ENCODE results near the gene NPHP4. TPM values are rescaled to one million over a fixed set of nuclear protein-coding genes. Genes with fewer than 3 reads are reported as not detected.

The NPHP4 gene
- total RNA-seq, 1 donor from 2014 or later: 18.0 TPM

DNA sequence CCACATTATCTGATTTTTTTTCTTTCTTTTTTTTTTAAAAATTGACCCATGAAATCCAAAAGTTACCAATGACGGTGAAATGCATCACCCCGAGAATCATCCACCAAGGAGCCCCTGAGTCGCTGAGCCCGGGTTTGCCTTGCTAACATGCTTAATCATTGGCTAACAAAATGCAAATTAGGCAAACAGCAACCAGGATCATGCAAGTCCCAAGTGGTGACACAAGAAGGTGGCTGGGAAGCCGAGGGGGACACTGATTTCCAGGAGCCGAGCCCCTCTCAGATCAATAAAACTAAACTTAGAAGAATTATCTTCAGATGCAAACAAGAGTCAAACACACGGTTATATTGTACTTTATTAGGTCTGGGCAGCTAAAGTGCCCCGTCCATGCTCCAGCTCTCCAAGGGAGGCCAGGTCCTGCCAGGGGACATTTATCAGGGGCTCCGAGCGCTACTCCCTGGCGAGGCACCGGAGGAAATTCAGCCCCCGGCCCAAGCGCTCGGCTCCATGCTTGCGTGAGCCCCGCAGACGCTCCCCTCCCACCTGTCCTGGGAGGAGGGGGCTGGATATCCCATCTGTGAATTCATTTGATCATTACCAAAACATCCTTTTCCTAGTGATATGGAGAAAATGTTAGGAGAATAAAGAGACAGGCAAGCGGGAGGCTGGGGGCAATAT lies 154.1 kb downstream of the NPHP4 start:
- no peak for DNase-seq (ENCODE audit: low spot score)
- intact Hi-C loops (cut with DNase I): no loop called here
- ATAC-seq: no peak

DNA sequence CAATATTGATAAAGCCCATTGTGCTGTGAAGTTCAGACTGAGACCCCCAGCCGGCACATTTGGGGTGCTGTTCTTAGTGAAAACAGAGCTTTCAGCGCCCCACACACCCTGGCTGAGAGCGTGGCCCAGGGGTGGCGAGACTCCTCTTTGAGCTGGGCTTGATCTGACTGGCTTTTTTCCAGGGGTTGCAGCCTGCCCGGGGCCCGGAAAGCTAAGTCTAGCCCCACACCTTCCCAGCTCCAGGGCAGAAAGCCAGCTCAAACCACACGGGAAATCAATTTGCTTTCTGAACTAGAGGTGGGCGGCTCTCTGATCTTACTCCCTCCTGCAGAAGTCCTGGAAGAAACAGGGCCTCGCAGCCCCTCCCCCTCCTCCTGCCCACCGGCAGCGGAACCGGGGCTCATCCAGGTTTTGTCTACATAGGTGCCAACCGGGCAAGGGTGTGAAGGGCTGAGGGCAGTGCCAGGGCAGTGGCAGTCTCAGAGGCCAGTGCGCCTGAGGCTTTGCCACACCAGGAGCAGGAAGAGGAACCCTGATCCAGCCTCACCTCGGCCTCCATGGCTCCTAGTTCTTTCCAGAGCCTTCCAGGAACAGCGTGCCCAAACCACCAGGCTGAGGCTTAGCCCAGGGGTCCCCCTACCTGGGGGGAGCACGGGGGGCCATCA lies 155.3 kb downstream of the NPHP4 start:
- intact Hi-C loops (cut with DNase I): no loop called here
- ATAC-seq: no peak
- DNase-seq (ENCODE audit: low spot score): no peak

- no peak for DNase-seq (ENCODE audit: low spot score)
- no peak for ATAC-seq
- intact Hi-C loops (cut with DNase I): no loop called here
Measured at GRCh38 chr1:5835179-5835562, 157.1 kb downstream of the NPHP4 start.

DNA sequence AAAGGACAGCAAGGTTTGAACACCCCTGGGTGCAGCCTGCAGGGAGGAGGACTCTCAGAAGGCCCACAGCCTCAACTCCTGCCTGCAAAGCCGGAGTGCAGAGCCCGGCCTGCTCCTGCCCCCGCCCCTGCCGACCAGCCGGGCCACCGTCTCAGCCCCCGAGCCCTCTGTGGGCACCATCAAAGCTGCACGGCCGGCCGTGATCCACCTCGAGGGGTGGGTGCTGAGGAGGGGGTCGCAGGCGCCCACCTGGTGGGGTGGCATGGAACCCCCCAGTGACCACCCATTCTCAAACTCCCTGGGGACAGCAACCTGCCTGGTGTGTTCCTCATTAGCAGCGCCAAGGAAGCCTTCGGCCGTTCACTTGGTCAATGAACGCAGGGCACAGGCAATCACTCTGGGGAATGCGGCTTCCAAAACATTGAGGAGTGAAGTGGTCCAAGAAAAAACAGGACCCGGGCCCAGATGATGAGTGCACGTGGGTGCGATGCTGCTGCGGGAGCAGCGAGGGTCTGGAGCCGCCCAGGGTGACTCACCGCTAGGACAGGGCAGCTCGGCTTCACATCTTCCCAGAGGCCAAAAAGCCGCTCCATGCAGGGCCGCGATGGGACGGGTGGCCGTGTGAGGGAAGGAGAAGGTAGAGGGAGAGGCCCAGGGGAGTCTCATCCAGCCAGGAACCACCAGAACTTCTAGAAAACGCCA lies 157.6 kb downstream of the NPHP4 start:
- DNase-seq (ENCODE audit: low spot score): no peak
- no peak for ATAC-seq
- intact Hi-C loops (cut with DNase I): no loop called here

- DNase-seq (ENCODE audit: low spot score): no peak
- intact Hi-C loops (cut with DNase I): no loop called here
- no peak for ATAC-seq
Measured at GRCh38 chr1:5833911-5834310, 158.3 kb downstream of the NPHP4 start.

- intact Hi-C loops (cut with DNase I): no loop called here
- ATAC-seq (no peak), DNase-seq (ENCODE audit: low spot score) (no peak)
Measured at GRCh38 chr1:5832916-5833895, 159.0 kb downstream of the NPHP4 start.

DNA sequence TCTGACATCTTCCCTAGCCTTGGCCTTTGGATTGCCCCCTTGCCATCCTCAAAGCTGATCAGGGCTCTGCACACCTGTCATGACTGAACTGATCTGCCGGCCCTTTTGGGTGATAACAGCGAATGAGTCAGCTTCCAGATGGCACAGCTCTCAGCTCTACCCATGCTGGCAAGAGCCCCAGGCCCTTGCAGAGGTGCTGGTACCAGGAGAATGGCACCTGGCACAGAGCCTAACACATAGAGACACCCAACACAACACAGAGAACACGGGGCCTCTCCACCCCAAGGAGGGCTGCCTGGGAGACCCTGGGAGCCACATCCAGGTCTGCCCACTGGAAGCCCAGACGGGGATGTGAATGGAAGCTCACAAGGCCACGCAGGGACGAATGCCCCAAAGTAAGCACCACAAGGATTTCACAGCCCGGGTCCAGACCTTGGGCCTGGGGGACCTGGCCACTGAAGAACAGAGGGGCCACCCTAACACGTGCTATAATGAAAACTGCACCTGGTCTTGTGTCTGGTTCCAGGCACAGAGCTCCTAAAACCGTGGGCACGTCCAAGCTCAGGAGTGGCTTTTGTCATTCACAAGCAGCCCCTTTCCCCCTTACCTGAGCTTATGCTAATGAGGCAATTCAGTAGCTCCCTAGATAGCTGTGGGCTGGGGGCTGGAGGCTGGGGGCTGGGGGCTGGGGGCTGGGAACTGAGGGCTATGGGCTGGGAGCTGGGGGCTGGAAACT lies 160.5 kb downstream of the NPHP4 start:
- intact Hi-C loops (cut with DNase I): no loop called here
- ATAC-seq: no peak
- no peak for DNase-seq (ENCODE audit: low spot score)

DNA sequence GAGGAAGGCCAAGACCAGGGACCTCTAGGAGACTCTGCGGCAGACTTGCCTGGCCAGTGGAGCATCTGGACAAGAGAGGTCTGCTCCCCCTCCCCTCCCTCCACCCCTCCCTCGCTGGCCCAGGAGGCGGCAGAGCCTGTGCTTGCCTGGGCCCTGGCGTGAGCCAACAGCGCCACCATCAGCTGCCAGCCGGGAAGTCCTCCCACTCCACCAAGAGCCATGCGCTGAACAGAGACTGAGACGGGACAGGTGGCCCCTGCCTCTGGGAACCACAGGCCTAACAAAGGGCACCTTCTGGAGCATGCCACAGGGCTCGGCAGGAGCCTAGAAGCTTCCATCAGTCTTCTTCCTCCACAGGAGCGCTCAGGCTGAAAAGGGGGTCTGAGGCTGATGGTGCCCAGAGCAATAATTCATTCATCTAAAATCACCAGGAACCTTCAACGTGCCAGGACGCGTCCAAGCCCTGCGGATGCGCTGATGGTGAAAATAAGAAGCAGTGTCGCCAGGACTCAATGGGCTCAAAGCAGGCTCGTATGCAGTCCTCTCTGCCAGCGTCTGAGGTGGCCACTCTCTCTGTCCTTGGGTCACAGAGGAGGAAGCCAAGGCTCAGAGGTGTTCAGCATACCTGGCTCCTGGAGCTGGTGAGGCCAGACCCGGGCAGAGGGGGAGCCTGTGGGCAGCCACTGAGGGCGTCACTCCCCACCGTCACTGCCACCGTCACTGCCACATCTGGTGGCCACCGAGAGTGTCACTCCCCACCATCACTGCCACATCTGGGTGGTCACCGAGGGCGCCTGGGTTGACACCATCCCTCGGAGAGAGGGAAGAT lies 161.2 kb downstream of the NPHP4 start:
- DNase-seq (ENCODE audit: low spot score) (no peak), ATAC-seq (no peak)
- intact Hi-C loops (cut with DNase I): no loop called here

DNA sequence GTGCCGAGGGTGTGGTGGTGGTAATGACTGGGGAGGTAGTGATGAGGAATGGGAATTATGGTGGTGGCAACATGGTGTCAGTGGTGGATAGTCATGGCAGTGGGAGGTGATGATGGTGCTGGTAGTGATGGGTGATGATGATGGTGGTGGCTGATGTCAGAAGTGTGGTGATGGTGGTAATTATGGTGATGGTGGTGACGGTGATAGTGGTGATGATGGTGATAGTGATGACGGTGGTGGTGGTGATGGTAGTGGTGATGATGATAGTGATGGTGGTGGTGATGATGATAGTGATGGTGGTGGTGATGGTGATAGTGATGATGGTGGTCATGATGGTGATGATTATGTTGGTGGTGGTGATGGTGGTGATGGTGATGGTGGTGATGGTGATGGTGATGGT lies 162.8 kb downstream of the NPHP4 start:
- intact Hi-C loops (cut with DNase I): no loop called here
- ATAC-seq (no peak), DNase-seq (ENCODE audit: low spot score) (no peak)

DNA sequence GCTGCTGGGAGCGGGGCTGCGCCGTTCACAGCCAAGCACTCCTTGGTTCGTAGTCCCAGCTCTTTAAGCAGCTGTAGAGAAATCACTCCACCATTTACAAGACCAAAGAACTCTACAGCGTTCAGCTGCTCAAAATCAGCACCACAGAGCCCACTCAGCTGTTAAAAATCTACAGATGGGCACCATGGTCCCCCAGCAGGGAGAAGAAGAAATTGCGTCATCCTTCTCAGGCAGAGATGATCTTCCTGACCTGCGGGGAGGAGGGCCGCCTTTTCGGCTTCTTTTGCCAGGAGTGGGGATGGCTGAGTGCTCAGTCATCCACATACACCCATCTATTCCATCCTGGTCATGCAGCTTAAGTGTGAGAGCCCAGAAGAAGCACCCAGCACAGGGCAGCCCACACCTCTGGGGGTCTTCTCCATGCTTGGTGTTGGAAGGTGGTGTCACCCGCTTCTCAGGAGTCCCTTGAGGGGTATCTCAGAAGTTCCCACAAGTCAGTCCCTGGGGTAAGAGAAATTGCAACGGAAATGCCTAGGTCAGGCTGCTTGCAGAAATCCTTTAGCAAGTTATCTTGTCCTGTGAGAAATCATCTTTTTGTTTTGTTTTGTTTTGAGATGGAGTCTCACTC lies 163.8 kb downstream of the NPHP4 start:
- DNase-seq (ENCODE audit: low spot score) (no peak), ATAC-seq (no peak)
- intact Hi-C loops (cut with DNase I): no loop called here

DNA sequence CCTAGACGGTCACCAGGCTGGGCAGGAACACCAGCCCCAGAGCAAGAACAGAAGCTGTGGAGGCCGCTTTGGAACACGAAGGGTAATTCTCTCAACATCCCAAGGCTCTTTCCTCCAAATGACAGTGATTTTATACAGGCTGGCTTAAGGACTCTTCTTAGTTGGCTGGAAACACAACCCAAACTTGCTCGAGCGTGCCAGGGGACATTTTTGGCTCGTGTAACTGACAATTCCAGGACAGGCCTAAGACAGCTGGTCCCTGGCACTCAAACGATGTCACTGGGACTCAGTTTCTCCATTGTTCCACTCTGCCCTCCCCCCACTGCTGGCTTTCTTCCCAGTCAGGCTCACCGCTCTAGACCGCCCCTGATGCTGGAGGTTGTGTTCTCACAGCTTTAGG lies 164.7 kb downstream of the NPHP4 start:
- ATAC-seq (no peak), DNase-seq (ENCODE audit: low spot score) (no peak)
- intact Hi-C loops (cut with DNase I): no loop called here

DNA sequence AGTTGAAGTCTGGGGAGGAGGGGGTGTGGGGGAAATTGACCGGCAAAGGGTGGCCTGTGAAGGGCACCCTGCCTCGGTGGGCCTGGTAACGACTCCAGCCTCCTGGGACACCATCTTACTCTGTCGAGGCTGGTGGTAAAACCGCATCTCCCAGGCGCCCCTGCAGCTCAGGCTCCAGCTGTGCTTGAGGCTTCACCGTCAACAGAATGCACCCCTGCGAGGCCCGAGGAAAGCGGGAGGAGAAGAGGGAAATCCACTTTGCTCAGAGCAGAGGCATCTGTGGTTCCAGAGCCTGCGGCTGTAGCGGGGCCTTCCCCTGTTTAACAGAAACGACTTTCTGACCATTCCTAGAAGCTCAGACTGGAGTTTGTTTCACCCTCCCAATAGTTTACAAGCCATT lies 165.6 kb downstream of the NPHP4 start:
- intact Hi-C loops (cut with DNase I): no loop called here
- ATAC-seq: no peak
- no peak for DNase-seq (ENCODE audit: low spot score)

DNA sequence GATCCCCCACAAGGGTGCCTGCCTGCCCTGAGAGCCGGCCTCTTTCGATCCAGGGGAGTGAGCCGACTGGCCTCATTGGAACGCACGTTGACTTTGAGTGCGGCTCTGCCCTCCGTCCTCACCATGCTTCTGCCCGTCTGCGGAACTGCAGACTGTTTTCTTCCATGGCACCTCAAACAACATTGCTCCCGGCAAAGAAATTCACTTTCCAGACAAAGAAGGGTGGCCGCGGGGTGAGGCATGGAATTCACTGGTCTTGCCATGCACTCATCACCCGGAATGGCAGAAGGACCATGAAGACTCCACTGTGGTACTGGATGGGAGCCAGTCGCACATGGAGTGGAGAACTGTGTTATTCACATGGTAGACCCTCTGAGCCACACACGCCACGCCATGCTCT lies 169.5 kb downstream of the NPHP4 start:
- intact Hi-C loops (cut with DNase I): no loop called here
- DNase-seq (ENCODE audit: low spot score) (no peak), ATAC-seq (no peak)

DNA sequence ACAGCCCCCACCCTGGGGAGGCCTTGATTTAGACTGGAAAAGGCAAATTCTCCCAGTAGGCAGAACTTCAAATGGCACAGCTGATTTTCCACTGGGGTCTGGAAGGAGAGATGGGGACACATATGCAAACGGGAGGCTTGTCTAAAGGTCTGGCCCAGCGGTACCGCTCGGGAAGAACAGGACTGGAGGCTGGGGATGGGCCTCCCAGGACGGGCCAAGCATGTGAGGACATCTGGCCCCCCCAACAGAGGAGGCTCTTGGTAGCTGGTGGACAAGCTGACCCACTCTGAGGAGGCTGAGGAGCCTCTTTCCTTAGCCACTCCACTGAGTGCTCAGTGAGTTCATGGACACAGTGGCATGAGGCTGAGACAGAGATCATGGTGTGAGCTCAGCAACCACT lies 170.0 kb downstream of the NPHP4 start:
- intact Hi-C loops (cut with DNase I): no loop called here
- DNase-seq (ENCODE audit: low spot score): no peak
- no peak for ATAC-seq

DNA sequence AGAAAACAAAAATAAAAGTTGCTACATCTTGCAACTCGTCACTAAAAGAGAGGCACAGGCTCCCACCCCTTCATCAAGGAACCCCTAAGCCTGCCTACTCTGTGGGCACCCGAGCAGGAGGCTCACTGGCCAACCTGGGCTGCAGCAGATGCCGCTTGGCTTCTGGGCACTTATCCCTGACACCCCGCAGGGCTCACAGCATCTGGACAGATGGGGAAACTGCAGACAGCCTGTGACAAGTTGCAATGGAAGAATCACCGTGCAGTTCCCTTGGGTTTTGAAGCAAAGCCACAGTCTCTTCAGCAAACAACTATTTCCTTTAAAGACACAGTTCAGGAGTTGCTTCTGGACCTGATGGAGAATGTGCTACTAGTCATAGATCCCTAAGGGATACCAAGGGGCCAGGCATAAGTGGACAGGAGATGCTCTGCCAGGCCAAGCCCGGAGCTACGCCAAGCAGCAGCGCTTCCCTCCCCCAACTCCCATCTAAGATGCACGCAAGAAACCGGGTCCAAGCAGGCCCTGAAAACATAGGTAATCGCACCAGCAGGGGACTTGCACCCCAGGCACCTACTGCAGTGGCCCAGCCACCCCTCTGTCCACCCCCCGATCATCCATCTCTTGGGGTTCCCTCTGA lies 170.6 kb downstream of the NPHP4 start:
- intact Hi-C loops (cut with DNase I): no loop called here
- DNase-seq (ENCODE audit: low spot score) (no peak), ATAC-seq (no peak)

DNA sequence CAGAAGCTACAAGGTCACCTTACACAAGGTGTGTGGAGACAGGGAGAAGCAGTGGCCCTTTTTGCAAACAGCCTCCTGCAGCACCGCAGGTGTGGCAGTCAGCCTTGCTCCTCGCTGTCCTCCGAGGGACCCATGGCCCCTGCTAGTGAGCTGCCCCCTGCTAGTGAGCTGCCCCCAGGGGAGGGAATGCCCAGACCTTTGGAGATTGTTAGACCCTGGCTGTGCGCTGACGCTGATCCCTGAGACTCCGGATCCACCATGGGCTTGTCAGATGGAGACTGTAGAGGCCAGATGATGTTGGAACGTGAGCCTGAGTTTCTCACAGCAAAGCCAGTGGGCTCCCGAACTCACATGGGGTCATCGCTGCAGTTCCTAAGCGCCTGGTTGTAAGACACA lies 172.2 kb downstream of the NPHP4 start:
- ATAC-seq (no peak), DNase-seq (ENCODE audit: low spot score) (no peak)
- intact Hi-C loops (cut with DNase I): no loop called here

DNA sequence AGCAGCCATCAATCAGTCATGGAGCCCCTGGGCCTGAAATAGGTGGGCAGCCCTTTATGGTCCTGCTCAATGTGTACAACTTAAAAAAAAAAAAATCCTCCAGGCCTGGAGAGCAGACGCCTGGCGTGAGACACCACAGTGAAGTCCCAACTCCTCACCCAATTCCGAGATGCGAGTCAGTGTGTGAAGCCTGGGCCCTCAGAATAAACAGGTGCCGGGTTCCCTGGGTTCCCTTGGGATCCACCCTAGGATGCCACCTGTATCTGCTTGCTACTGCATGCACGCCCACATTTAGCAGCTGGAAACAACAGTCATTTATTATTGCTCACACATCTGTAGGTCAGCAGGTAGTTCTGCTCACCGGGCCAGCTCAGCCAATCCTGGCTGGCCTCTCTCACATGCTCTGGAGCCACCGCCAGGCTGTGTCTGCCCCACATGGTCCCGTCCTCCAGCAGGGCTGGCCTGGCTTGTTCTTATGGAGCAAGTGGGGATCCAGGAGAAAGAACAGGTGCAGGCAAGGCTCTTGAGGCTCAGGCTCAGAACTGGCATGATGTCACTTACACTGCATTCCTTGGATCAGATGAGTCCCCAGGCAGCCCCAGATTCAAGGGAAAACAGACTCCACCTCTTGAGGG lies 172.7 kb downstream of the NPHP4 start:
- no peak for ATAC-seq
- intact Hi-C loops (cut with DNase I): no loop called here
- no peak for DNase-seq (ENCODE audit: low spot score)

Data from sciatic nerve (tissue), 2 donors.